Mucosa of stomach (tissue), 1 donor: ENCODE results near the gene SMDT1.
"Not testable (repeated sequence)": the region's sequence is repeated elsewhere in the genome, so short reads cannot be mapped to it uniquely, and the experiment has no call there.

Source experiments
- H3K27me3 ChIP-seq: one replicate; pipeline ENCODE4 v1.7.0; 2013; ENCODE audit warnings: mild to moderate bottlenecking, low read length; ENCODE audit not compliant: control insufficient read depth, insufficient read depth
- H3K36me3 ChIP-seq: one replicate; pipeline ENCODE4 v1.7.0; 2013; ENCODE audit warnings: low read length; ENCODE audit not compliant: control insufficient read depth, insufficient read depth
- H3K4me1 ChIP-seq: one replicate; pipeline ENCODE4 v1.7.0; 2013; ENCODE audit warnings: mild to moderate bottlenecking, low read length; ENCODE audit not compliant: control insufficient read depth, insufficient read depth
- H3K4me3 ChIP-seq: one replicate; pipeline ENCODE4 v1.7.0; 2013; ENCODE audit warnings: low read length
- H3K9ac ChIP-seq: one replicate; pipeline ENCODE4 v1.7.0; 2013; ENCODE audit warnings: mild to moderate bottlenecking, low read length, moderate library complexity
- H3K9me3 ChIP-seq: one replicate; pipeline ENCODE4 v1.7.0; 2013; ENCODE audit warnings: mild to moderate bottlenecking, low read length, moderate library complexity; ENCODE audit not compliant: control insufficient read depth
- donor health status: Pancreatic carcinoma.

The SMDT1 gene

DNA sequence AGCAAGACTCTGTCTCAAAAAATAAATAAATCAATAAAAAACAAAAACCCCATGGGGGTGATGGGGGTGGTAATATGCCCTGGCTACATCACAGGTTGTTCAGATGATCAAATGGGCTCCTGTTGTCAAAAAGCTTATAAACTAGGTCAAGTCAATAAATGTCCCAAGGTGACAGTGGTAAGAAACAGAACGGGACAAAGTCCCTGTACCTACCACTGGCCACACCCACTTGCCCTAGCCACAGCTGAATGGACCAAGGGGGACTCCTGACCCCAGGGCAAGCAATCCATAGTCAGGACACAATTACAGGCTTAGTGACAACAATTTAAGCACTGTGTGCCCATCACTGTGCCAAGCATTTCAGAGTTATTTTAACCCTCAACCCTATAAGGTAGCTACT lies 14.9 kb upstream of the SMDT1 start:
- Histone ChIP-seq H3K36me3 (peaks cover 12% of the 10 kb centered on the region), H3K27me3 (no peaks in the 10 kb centered on the region), H3K4me3 (no peak overlapping the region), H3K9ac (no peak overlapping the region), H3K9me3 (no peaks in the 10 kb centered on the region), H3K4me1 (peaks cover 2% of the 10 kb centered on the region)

DNA sequence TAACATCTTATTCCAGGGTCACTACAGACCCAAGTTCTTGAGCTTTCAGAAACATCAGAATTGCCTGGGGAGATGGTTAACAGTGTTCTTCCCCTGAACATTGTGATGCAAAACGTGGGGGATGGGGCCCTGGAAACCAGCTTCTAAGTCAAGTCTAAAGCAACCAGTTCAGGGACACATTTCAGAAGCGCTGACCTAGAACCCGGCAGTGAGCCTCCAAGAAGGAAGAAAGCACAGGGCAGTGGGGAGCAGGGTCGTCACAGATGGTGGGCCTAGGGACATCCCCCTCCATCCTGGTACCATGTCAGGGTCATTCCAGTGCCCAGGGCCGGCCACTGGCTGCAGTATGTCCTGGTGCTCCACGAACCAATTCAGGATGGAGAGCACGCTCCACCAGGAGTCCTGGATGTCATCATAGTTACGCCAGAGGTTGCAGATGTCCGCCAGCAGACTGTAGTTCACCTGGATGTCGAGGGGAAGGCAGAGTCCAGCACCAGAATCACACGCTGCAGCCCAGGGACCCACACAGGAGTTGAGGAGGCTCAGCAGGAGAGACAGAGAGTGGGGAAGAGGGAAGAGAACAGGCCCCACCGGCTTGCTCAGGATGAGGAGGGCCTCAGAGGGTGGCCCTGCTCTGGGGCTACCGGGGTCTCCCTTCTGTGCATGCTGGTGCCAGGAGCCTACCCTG lies 13.9 kb upstream of the SMDT1 start:
- Histone ChIP-seq H3K4me3 (no peak overlapping the region), H3K9ac (no peak overlapping the region), H3K36me3 (peaks cover 3% of the 10 kb centered on the region), H3K27me3 (no peaks in the 10 kb centered on the region), H3K9me3 (no peaks in the 10 kb centered on the region), H3K4me1 (peaks cover 8% of the 10 kb centered on the region)

DNA sequence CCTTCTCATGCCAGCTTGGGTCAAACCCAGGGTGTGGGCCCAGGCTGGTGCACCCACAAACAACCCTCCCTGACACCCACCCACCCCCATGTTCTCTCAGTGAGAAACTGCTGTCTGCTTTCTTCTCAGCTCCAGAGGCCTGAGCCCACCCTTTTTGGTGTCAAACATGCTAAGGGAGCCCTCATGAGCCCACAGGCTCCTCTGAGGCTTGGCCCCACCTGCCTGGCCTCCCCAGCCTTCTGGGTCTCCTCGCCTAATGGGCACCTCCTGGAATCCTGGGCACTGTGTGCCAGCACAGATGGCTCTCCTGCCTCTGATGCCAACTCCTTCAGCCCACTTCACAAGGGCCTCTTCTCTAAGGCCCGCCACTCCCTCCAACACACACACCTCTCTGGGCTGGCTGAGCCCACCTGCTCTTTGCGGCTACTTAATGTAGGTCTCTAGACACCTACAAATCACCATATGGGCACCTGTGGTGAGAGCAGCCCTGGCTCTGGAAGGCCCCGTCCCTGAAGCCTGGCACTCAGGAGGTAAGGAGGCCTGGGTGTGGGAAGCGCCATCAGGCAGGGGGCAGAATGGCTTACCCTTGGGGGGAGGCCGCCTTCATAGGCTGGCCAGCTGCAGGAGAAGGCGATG lies 13.3 kb upstream of the SMDT1 start:
- Histone ChIP-seq H3K9ac (no peak overlapping the region), H3K27me3 (no peaks in the 10 kb centered on the region), H3K9me3 (no peaks in the 10 kb centered on the region), H3K4me3 (no peak overlapping the region), H3K36me3 (no peaks in the 10 kb centered on the region), H3K4me1 (peaks cover 10% of the 10 kb centered on the region)

DNA sequence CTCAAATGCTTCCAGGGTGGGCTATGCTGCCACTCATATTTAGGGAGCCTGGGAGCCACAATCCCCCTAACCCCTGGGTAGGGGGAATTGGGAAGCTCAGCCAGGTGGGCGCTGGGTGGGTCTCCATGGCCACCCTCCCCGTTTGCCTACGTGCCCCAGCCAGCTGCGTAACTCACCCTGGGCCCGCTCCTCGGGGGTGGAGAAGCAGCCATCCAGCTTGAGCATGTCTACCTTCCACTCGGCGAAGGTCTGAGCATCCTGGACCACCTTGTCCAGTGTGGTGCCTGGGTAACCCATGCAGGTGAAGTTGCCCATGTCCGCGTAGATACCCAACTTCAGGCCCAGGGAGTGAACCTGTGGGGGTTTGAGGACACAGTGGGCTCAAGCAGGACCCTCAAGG lies 12.6 kb upstream of the SMDT1 start:
- no peaks in the 10 kb centered on the region for H3K9me3 ChIP-seq

DNA sequence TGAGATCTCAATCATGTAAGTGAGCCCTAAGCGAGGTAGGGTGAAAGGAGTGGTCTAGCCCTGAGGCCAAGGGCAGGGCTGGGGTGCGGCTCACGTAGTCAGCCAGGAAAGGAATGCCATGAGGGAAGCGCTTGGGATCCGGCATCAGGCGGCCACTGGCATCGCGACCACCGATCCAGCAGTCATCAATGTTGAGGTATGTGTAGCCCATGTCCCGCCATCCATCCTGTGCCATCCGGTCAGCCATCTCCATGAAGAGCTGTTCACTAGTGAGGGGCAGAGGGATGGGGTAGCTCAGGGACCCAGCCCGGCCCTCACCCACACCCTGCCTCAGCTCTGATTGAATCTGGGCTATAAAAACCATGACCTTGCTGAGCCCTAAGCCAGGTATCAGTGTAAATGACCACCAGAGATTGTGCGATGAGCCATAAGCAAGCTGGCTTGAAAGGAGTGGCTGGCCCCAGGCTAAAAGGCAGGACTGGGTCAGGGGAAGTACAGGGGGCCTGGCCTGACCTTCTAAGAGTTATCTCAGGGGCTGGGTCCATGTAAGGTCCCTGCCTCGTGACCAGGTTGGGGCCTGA lies 11.7 kb upstream of the SMDT1 start:
- no peaks in the 10 kb centered on the region for H3K36me3 ChIP-seq
- H3K9me3 ChIP-seq = no peaks in the 10 kb centered on the region
- H3K9ac ChIP-seq = no peak overlapping the region

More for the DNA sequence above, 12.6 kb upstream of the SMDT1 start:
- no peaks in the 10 kb centered on the region for H3K27me3 ChIP-seq
- no peak overlapping the region for H3K4me3 ChIP-seq
- no peaks in the 10 kb centered on the region for H3K36me3 ChIP-seq
- H3K4me1 ChIP-seq = peaks cover 14% of the 10 kb centered on the region
- no peak overlapping the region for H3K9ac ChIP-seq

DNA sequence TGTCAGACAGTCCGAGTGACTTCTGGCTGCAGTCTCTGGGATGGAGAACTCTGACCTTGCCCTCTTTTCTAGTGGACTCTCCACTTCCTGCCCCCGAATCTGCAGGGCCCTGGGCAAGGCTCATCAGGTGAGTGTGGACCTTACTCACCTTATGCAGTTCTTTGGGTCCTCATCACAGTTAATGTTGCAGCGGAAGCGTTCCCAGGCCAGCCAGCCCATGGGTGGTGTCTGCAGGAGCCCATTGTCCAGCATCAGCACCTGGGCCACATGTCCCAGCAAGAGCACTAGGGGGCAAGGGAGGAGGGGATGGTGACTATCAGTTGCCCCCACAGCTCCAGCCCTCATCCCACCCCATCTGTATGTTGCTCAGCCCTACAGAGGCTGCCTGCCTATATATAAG lies 11.2 kb upstream of the SMDT1 start:
- no peaks in the 10 kb centered on the region for H3K36me3 ChIP-seq
- no peak overlapping the region for H3K9ac ChIP-seq
- H3K4me1 ChIP-seq = peaks cover 14% of the 10 kb centered on the region
- H3K4me3 ChIP-seq = no peak overlapping the region
- no peaks in the 10 kb centered on the region for H3K9me3 ChIP-seq
- H3K27me3 ChIP-seq = no peaks in the 10 kb centered on the region

More for the DNA sequence above, 11.7 kb upstream of the SMDT1 start:
- H3K27me3 ChIP-seq = no peaks in the 10 kb centered on the region
- peaks cover 14% of the 10 kb centered on the region for H3K4me1 ChIP-seq
- no peak overlapping the region for H3K4me3 ChIP-seq

DNA sequence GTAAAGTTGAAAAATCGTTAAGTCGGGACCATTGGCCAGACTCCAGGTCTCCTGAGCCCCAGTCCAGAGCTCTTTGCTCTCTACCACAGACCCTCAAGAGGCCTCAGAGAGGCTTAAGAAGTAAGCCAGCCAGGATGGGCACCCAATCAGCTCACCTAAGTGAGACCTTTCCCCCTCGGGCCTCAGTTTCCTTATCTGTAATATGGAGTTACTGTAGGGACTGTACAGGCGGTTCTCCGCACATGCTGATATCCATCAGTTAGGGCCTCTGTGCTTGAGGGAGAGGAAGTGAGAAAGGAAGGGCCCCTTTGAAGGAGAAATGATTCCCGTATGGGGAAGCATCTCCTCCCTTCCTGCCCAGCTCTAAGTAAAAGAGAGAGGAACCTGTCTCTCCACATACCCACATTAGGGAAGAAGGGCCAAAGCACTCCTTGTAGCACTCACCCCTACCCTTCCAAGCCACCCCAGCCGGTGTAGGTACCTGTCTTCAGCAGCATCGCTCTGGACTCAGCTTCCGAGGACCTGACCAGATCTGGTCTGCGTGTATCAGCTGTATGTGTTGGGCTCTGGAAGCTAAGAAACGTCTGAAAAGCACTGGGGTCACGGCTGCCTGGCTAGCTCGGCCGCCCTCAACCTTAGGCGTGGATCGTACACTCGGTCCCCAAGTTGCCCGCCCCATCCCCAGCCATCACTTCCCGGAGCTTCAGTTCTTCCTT lies 9.5 kb upstream of the SMDT1 start:
- peak overlapping the region; percentile 72 for H3K9ac ChIP-seq
- H3K4me3 ChIP-seq = peak overlapping the region; percentile 48
- H3K27me3 ChIP-seq = no peaks in the 10 kb centered on the region
- H3K9me3 ChIP-seq = no peaks in the 10 kb centered on the region
- no peaks in the 10 kb centered on the region for H3K36me3 ChIP-seq
- H3K4me1 ChIP-seq = peaks cover 25% of the 10 kb centered on the region

DNA sequence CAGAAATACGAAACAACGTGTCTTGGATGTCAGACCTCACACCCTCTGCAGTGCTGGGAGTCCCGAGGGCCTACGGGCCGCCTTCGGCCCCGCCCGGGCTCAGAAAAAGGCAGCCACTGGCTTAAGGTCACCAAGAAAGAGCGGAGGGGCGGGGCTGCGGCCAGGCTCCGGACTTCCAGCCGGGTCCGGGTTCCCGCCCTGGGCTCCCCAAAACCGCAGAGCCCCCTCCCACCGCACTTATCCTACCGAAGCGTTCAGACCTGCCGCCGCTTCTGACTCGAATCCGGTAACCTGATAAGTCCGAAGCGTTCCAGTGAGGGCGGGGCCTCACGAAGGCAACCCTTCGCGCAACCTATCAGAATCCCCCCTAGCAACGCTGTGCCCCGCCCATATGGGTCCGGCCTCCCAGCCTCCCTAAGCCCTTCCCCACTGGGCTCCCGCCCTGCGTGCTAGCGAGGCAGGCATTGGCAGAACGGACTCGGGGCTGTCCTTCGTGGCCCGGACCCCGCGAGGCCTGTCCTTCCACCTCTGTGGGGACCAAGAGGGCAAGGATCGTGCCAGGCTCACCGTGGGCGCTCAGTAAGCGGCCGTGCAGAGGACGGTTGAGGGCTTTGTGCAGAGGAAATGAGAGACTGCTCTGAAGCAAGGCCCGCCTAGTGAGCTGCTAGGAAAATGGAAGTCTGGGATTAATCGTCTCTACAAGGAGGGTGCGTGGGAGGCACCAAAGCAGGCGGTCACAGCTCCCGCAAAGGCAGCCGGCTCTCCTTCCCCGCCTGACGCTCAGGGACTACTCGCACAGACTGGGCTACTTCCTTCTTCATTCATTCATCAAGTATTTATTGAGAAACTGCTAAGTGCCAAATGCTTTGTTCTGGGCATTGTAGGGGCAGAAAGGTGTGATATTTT lies 8.7 kb upstream of the SMDT1 start, which contains the start of gene NAGA:
Gene NAGA, minus strand, starts transcription at position 296 of the 906 bp plus-strand sequence. CDS start 515 bp downstream, outside the sequence.
- H3K9ac ChIP-seq = peak within 1 kb of the TSS; percentile 72
- peak within 1 kb of the TSS; percentile 48 for H3K4me3 ChIP-seq
- H3K36me3 ChIP-seq = no peaks in the 10 kb centered on the region
- peaks cover 32% of the 10 kb centered on the region for H3K4me1 ChIP-seq
- H3K9me3 ChIP-seq = no peaks in the 10 kb centered on the region
- no peaks in the 10 kb centered on the region for H3K27me3 ChIP-seq

DNA sequence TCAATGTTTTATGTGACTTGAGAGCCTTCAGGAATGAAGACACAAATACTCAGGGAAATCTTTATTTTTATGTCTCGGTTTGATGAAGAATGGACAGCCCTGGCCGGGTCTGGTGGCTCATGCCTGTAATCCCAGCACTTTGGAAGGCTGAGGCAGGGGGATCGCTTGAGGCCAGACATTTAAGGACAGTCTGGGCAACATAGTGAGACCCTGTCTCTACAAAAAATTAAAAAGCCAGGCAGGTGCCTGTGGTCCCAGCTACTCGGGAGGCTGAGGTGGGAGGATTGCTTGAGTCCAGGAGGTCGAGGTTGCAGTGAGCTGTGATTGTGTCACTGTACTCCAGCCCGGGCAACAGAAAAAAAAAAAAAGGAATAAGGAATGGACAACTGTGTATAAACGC lies 8.0 kb upstream of the SMDT1 start:
- not testable (repeated sequence) for H3K36me3 ChIP-seq, H3K27me3 ChIP-seq, H3K9me3 ChIP-seq, H3K4me3 ChIP-seq
- H3K4me1 ChIP-seq = peaks cover 32% of the 10 kb centered on the region
- H3K9ac ChIP-seq = peak overlapping the region; percentile 72

DNA sequence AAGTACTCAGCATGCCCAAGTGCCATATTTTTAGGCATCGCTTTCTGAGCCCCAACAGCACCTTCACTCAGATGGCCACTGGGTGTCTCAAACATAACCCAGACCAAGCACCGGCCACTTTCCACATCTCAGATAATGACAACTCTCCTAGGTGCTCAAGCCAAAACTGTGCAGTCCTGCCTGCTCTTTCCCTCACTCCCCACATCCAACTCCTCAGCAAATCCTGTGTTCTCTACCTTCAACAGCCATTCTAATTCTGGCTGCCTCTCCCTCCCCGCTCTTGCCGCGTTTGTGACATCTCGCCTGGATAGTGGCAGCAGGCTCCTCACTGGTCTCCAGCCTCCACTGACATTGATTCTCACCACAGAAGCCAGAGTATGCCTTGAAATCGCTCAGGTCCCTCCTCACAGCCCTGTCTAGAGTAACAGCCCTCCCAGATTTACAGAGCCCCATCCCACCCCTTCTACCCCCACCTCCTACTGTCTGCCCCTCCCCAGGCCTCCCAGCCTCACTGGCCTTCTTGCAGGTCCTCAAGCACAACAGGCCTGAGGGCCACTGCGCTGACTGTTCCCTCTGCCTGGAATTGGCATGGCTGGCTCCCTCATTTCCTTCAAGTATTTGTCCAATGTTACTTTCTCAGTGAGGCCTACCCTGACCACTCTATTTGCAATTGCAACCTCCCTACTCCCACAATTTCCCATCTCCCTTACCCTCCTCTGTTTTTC lies 6.7 kb upstream of the SMDT1 start:
- Histone ChIP-seq H3K9ac (no peak overlapping the region), H3K27me3 (no peaks in the 10 kb centered on the region), H3K9me3 (no peaks in the 10 kb centered on the region), H3K4me1 (peaks cover 39% of the 10 kb centered on the region), H3K4me3 (no peak overlapping the region), H3K36me3 (peaks cover 4% of the 10 kb centered on the region)

DNA sequence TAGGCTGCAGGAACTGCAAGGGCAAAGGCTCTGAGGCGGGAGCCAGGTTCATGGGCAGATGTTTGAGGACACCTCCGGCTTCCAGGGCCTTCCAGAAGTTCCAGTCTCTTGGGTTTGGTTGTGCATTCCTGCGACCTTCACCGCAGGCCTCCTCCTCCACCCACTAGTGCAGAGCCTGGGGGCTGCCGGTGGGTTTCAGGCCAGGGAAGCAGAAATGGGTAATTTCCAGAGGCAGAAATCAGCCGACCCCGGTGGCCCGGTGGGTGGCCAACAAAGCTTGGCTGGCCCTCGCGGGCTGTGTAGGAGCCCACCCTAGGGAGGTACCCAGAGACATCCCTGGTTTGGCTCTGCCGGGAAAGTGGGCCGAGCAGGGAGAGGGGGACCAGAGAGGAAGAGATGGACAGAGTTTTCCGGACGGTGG lies 5.9 kb upstream of the SMDT1 start:
- no peaks in the 10 kb centered on the region for H3K27me3 ChIP-seq
- peaks cover 4% of the 10 kb centered on the region for H3K36me3 ChIP-seq
- peak overlapping the region; percentile 88 for H3K4me3 ChIP-seq
- peak overlapping the region; percentile 95 for H3K9ac ChIP-seq
- H3K4me1 ChIP-seq = peaks cover 48% of the 10 kb centered on the region
- H3K9me3 ChIP-seq = no peaks in the 10 kb centered on the region
